ENCODE data around the gene SLC16A4. TPM values are rescaled to one million over a fixed set of nuclear protein-coding genes. Genes with fewer than 3 reads are reported as not detected.
"Not testable (repeated sequence)": the region's sequence is repeated elsewhere in the genome, so short reads cannot be mapped to it uniquely, and the experiment has no call there.

Gene SLC16A4
- total and polyA plus RNA-seq, 2 experiments from 2014 or later: 0.94 to 1.6 TPM

- H3K4me2 ChIP-seq; H3K79me2 ChIP-seq (replicated peaks; ENCODE audit: insufficient read depth); H3K36me3 Mint-ChIP-seq (ENCODE audit: low read depth); H2AFZ ChIP-seq; H3F3A ChIP-seq (replicated peaks; ENCODE audit: low read depth); H3K27ac ChIP-seq (ENCODE audit: low read depth); H3K4me3 Mint-ChIP-seq; H4K20me1 ChIP-seq (replicated peaks; ENCODE audit: insufficient read depth); H3K4me1 ChIP-seq (ENCODE audit: insufficient read depth); H3K27ac Mint-ChIP-seq; H3K9me3 Mint-ChIP-seq; H3K4me1 Mint-ChIP-seq; H3K4me3 ChIP-seq; ATAC-seq; H3K9me2 ChIP-seq (ENCODE audit: insufficient read depth); DNase-seq (ENCODE audit: low spot score); H3K27me3 ChIP-seq (ENCODE audit: insufficient read depth); H3K36me3 ChIP-seq (ENCODE audit: insufficient read depth): not testable (repeated sequence)
- peaks cover 11% of the 10 kb centered on the region for H3K27me3 Mint-ChIP-seq (ENCODE audit: insufficient read depth, low read depth, poor library complexity)
Measured at GRCh38 chr1:110439873-110440272, 49.0 kb upstream of the SLC16A4 start.

- Histone ChIP-seq H3K4me2 (no peak overlapping the region), H3K36me3 (ENCODE audit: insufficient read depth) (no peaks in the 10 kb centered on the region), H3F3A (replicated peaks; ENCODE audit: low read depth) (no peaks in the 10 kb centered on the region), H3K79me2 (replicated peaks; ENCODE audit: insufficient read depth) (no peaks in the 10 kb centered on the region), H3K9me2 (ENCODE audit: insufficient read depth) (no peaks in the 10 kb centered on the region), H3K27me3 (ENCODE audit: insufficient read depth) (no peaks in the 10 kb centered on the region), H3K4me1 (ENCODE audit: insufficient read depth) (peaks cover 5% of the 10 kb centered on the region), H4K20me1 (replicated peaks; ENCODE audit: insufficient read depth) (no peaks in the 10 kb centered on the region), H3K4me3 (no peak overlapping the region), H2AFZ (no peak overlapping the region), H3K27ac (ENCODE audit: low read depth) (no peak overlapping the region)
- no peak overlapping the region for H3K27ac Mint-ChIP-seq
- H3K36me3 Mint-ChIP-seq (ENCODE audit: low read depth): no peaks in the 10 kb centered on the region
- no peak overlapping the region for H3K4me3 Mint-ChIP-seq
- DNase-seq (ENCODE audit: low spot score) (no peak), ATAC-seq (no peak)
- peaks cover 8% of the 10 kb centered on the region for H3K4me1 Mint-ChIP-seq
- H3K9me3 Mint-ChIP-seq: no peaks in the 10 kb centered on the region; the same call in 2 of the 3 replicates
- H3K27me3 Mint-ChIP-seq (ENCODE audit: insufficient read depth, low read depth, poor library complexity): peaks cover 10% of the 10 kb centered on the region
- no peak for TF ChIP-seq CTCF (conservative IDR thresholded peaks at IDR 0.05; ENCODE audit: low read depth in 2 of 2)
- TF ChIP-seq ZNF114 (CRISPR knock-in tag; IDR thresholded peaks at IDR 0.05): no peak
- TF ChIP-seq EZH2phosphoT487 (IDR thresholded peaks at IDR 0.05; ENCODE audit: unreplicated experiment): no peak
- TF ChIP-seq ZNF331 (CRISPR knock-in tag; IDR thresholded peaks at IDR 0.05; ENCODE audit: low read depth): no peak
- TF ChIP-seq CREB1 (CRISPR knock-in tag; IDR thresholded peaks at IDR 0.05; ENCODE audit: low read depth): no peak
- TF ChIP-seq, protein P1, sequence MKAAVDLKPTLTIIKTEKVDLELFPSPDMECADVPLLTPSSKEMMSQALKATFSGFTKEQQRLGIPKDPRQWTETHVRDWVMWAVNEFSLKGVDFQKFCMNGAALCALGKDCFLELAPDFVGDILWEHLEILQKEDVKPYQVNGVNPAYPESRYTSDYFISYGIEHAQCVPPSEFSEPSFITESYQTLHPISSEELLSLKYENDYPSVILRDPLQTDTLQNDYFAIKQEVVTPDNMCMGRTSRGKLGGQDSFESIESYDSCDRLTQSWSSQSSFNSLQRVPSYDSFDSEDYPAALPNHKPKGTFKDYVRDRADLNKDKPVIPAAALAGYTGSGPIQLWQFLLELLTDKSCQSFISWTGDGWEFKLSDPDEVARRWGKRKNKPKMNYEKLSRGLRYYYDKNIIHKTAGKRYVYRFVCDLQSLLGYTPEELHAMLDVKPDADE (IDR thresholded peaks at IDR 0.05): no peak
- no peak for TF ChIP-seq EZH2 (IDR thresholded peaks at IDR 0.05; ENCODE audit: low read depth, unreplicated experiment)
- TF ChIP-seq, protein P2, sequence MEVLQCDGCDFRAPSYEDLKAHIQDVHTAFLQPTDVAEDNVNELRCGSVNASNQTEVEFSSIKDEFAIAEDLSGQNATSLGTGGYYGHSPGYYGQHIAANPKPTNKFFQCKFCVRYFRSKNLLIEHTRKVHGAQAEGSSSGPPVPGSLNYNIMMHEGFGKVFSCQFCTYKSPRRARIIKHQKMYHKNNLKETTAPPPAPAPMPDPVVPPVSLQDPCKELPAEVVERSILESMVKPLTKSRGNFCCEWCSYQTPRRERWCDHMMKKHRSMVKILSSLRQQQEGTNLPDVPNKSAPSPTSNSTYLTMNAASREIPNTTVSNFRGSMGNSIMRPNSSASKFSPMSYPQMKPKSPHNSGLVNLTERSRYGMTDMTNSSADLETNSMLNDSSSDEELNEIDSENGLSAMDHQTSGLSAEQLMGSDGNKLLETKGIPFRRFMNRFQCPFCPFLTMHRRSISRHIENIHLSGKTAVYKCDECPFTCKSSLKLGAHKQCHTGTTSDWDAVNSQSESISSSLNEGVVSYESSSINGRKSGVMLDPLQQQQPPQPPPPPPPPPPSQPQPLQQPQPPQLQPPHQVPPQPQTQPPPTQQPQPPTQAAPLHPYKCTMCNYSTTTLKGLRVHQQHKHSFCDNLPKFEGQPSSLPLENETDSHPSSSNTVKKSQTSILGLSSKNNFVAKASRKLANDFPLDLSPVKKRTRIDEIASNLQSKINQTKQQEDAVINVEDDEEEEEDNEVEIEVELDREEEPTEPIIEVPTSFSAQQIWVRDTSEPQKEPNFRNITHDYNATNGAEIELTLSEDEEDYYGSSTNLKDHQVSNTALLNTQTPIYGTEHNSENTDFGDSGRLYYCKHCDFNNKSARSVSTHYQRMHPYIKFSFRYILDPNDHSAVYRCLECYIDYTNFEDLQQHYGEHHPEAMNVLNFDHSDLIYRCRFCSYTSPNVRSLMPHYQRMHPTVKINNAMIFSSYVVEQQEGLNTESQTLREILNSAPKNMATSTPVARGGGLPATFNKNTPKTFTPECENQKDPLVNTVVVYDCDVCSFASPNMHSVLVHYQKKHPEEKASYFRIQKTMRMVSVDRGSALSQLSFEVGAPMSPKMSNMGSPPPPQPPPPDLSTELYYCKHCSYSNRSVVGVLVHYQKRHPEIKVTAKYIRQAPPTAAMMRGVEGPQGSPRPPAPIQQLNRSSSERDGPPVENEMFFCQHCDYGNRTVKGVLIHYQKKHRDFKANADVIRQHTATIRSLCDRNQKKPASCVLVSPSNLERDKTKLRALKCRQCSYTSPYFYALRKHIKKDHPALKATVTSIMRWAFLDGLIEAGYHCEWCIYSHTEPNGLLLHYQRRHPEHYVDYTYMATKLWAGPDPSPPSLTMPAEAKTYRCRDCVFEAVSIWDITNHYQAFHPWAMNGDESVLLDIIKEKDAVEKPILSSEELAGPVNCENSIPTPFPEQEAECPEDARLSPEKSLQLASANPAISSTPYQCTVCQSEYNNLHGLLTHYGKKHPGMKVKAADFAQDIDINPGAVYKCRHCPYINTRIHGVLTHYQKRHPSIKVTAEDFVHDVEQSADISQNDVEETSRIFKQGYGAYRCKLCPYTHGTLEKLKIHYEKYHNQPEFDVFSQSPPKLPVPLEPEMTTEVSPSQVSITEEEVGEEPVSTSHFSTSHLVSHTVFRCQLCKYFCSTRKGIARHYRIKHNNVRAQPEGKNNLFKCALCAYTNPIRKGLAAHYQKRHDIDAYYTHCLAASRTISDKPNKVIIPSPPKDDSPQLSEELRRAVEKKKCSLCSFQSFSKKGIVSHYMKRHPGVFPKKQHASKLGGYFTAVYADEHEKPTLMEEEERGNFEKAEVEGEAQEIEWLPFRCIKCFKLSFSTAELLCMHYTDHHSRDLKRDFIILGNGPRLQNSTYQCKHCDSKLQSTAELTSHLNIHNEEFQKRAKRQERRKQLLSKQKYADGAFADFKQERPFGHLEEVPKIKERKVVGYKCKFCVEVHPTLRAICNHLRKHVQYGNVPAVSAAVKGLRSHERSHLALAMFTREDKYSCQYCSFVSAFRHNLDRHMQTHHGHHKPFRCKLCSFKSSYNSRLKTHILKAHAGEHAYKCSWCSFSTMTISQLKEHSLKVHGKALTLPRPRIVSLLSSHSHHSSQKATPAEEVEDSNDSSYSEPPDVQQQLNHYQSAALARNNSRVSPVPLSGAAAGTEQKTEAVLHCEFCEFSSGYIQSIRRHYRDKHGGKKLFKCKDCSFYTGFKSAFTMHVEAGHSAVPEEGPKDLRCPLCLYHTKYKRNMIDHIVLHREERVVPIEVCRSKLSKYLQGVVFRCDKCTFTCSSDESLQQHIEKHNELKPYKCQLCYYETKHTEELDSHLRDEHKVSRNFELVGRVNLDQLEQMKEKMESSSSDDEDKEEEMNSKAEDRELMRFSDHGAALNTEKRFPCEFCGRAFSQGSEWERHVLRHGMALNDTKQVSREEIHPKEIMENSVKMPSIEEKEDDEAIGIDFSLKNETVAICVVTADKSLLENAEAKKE (CRISPR knock-in tag; IDR thresholded peaks at IDR 0.05): no peak
- TF ChIP-seq POLR2AphosphoS5 (IDR thresholded peaks at IDR 0.05; ENCODE audit: low read depth): no peak
- no peak for TF ChIP-seq NANOG (IDR thresholded peaks at IDR 0.05; ENCODE audit: borderline replicate concordance)
- TF ChIP-seq STAT1 (IDR thresholded peaks at IDR 0.05; ENCODE audit: unreplicated experiment): no peak
Measured at GRCh38 chr1:110438893-110439292, 48.1 kb upstream of the SLC16A4 start.

Measured in GM23338 (cell line).